Loucy (cell line): ENCODE data around the gene HEBP2.

Source experiments
- H2AFZ ChIP-seq: fragments of 200-600 bp; sonication (generic); 2 replicates; pipeline ENCODE4 v1.6.0; 2016; ENCODE audit warnings: antibody characterized with exemption, mild to moderate bottlenecking, low read length, moderate library complexity
- H3F3A ChIP-seq: fragments of 200-600 bp; 2 replicates; pipeline ENCODE4 v1.6.0; 2016; ENCODE audit warnings: antibody characterized with exemption, low read depth, mild to moderate bottlenecking
- H3K27me3 ChIP-seq: fragments of 200-600 bp; sonication (generic); 2 replicates; pipeline ENCODE4 v1.6.1; 2014; ENCODE audit warnings: low read length, mild to moderate bottlenecking; ENCODE audit not compliant: insufficient read depth, poor library complexity, severe bottlenecking
- H3K36me3 ChIP-seq: fragments of 200-600 bp; sonication (generic); 2 replicates; pipeline ENCODE4 v1.6.1; 2016; ENCODE audit warnings: low read length; ENCODE audit not compliant: insufficient read depth
- H3K4me1 ChIP-seq: fragments of 200-600 bp; sonication (generic); 2 replicates; pipeline ENCODE4 v1.5.1; 2014; ENCODE audit warnings: low read length, mild to moderate bottlenecking; ENCODE audit not compliant: insufficient read depth, poor library complexity, severe bottlenecking
- H3K4me2 ChIP-seq: fragments of 200-600 bp; sonication (generic); 2 replicates; pipeline ENCODE4 v1.6.0; 2014; ENCODE audit warnings: antibody characterized with exemption, low read length, low read depth, mild to moderate bottlenecking; ENCODE audit not compliant: poor library complexity, severe bottlenecking
- H3K4me3 ChIP-seq: fragments of 200-600 bp; sonication (generic); 2 replicates; pipeline ENCODE4 v1.5.1; 2014; ENCODE audit warnings: low read length, mild to moderate bottlenecking, mixed read lengths; ENCODE audit not compliant: poor library complexity, severe bottlenecking
- H3K79me2 ChIP-seq: fragments of 200-600 bp; sonication (generic); 2 replicates; pipeline ENCODE4 v1.6.1; 2014; ENCODE audit warnings: low read length; ENCODE audit not compliant: insufficient read depth
- H3K9ac ChIP-seq: fragments of 200-600 bp; sonication (generic); 2 replicates; pipeline ENCODE4 v1.6.0; 2014; ENCODE audit warnings: mild to moderate bottlenecking, low read depth, low read length, moderate library complexity; ENCODE audit not compliant: poor library complexity, severe bottlenecking
- H3K9me2 ChIP-seq: fragments of 200-600 bp; sonication (generic); replicated peaks from 2 replicates; pipeline ENCODE4 v1.6.1; 2016; ENCODE audit warnings: low read depth, low read length, mixed read lengths
- H3K9me3 ChIP-seq: fragments of 200-600 bp; sonication (generic); 2 replicates; pipeline ENCODE4 v1.6.1; 2014; ENCODE audit warnings: mild to moderate bottlenecking, antibody characterized with exemption, low read length, low read depth; ENCODE audit not compliant: insufficient read depth
- H4K20me1 ChIP-seq: fragments of 200-600 bp; sonication (generic); 2 replicates; pipeline ENCODE4 v1.6.0; 2014; ENCODE audit warnings: antibody characterized with exemption, low read length, mild to moderate bottlenecking; ENCODE audit not compliant: insufficient read depth, poor library complexity, severe bottlenecking
- EZH2phosphoT487 ChIP-seq: fragments of 200-600 bp; IDR thresholded peaks from 2 replicates; pipeline ENCODE4 v1.6.1; 2018; ENCODE audit warnings: antibody characterized with exemption, mild to moderate bottlenecking, moderate library complexity, borderline replicate concordance
- TF ChIP-seq, protein P1 (sequence below): fragments of 200-600 bp; sonication (generic); conservative IDR thresholded peaks from 2 replicates; pipeline ENCODE4 v1.5.1; 2014; ENCODE audit warnings: mild to moderate bottlenecking, antibody characterized with exemption, low read length

The HEBP2 gene

DNA sequence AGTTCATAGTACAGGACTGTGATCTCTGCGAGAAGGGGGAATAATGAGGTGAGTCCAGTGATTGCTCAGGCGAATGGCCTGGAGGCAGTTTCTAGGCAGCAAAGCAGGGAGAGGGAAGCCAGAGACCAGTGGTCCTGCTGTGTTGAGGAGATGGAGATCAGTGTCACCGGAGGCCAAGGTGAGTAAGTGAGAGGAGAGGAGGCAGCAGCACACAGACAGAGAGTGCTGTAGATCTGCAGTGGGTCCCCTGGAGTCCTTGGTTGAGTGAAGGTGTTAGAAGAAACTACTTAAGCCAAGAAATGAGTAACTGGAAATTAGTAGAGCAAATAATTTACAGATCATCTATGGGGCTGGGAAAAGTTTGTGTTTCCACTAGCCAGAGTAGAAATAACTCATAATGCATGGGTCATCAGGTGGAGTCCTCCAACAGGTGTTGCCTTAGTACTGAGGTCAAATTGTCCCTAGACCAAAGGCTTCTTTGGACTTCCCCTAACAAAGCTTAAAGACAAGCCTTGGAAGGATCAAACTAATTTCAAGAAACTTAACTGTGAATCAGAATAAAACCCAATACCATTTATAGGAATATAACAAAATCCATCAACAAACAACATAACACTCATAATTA is 13.6 kb downstream of the HEBP2 start:
- Histone ChIP-seq H3K79me2 (no peaks in the 10 kb centered on the region), H3F3A (no peaks in the 10 kb centered on the region), H3K4me2 (no peak overlapping the region), H3K27me3 (no peaks in the 10 kb centered on the region), H3K36me3 (peaks cover 6% of the 10 kb centered on the region; the same call in 1 of the 2 replicates), H3K9me3 (no peaks in the 10 kb centered on the region), H3K9me2 (no peaks in the 10 kb centered on the region), H4K20me1 (no peaks in the 10 kb centered on the region), H2AFZ (no peak overlapping the region), H3K9ac (no peak overlapping the region), H3K4me3 (no peak overlapping the region), H3K4me1 (no peaks in the 10 kb centered on the region)
- TF ChIP-seq, protein P1, sequence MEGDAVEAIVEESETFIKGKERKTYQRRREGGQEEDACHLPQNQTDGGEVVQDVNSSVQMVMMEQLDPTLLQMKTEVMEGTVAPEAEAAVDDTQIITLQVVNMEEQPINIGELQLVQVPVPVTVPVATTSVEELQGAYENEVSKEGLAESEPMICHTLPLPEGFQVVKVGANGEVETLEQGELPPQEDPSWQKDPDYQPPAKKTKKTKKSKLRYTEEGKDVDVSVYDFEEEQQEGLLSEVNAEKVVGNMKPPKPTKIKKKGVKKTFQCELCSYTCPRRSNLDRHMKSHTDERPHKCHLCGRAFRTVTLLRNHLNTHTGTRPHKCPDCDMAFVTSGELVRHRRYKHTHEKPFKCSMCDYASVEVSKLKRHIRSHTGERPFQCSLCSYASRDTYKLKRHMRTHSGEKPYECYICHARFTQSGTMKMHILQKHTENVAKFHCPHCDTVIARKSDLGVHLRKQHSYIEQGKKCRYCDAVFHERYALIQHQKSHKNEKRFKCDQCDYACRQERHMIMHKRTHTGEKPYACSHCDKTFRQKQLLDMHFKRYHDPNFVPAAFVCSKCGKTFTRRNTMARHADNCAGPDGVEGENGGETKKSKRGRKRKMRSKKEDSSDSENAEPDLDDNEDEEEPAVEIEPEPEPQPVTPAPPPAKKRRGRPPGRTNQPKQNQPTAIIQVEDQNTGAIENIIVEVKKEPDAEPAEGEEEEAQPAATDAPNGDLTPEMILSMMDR: no peak
- TF ChIP-seq EZH2phosphoT487: no peak

DNA sequence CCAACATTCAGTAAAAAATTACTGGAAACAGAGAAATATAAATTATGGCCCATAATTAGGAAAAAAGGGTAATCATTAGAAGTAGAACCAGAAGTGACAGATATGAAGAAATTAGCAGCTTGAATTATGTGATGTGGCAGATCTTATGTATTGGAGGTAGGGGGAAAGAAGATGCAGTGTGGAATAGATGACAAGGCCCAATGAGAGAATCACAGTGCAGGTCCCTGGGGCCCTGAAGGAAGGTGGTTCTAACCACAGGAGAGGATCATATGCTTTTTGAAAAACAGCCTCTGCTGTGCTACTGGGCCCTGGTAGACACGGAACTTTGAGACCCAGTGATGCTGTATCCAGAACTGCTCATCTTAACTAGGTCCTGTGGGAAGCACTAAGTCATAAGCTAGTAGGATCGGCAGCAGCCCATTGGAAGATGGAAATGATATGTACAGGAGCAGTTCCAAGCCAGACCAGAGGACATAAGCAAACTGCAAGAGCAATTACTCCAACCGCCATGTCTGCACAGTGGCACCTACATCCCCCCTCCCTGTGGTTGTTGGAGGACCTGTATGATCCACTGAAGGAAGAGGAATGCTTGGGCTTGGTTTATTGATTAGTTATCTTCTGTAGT is 14.2 kb downstream of the HEBP2 start:
- Histone ChIP-seq H4K20me1 (no peaks in the 10 kb centered on the region), H3K4me2 (no peak overlapping the region), H3K4me3 (no peak overlapping the region), H3K9ac (no peak overlapping the region), H3K9me3 (no peaks in the 10 kb centered on the region), H3K9me2 (no peaks in the 10 kb centered on the region), H3K27me3 (no peaks in the 10 kb centered on the region), H3K4me1 (peaks cover 3% of the 10 kb centered on the region), H3K79me2 (no peaks in the 10 kb centered on the region), H3K36me3 (no peaks in the 10 kb centered on the region), H3F3A (no peaks in the 10 kb centered on the region), H2AFZ (no peak overlapping the region)
- TF ChIP-seq EZH2phosphoT487: no peak
- TF ChIP-seq, protein P1: no peak

DNA sequence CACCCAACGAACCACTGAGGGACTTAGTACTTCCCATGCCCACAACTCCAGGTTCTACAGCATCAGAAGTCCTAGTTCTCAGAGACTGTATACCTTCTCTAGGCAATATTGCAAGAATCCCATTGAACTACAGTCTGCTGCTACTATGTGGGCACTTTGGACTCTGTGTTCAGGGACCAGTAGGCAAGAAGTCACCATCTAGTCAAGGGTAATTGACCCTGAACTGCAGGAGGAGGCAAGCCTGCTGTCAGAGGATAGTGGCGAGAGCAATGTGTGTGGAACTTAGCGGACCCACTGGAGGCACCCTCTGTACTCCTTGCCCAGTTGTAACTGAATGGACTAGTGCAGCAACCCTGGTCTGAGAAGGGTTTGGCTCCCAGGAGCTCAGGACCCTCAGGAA is 15.7 kb downstream of the HEBP2 start:
- Histone ChIP-seq H3K4me3 (no peak overlapping the region), H3K36me3 (no peaks in the 10 kb centered on the region), H2AFZ (no peak overlapping the region), H3K27me3 (no peaks in the 10 kb centered on the region), H3K9ac (no peak overlapping the region), H3K79me2 (no peaks in the 10 kb centered on the region), H3K4me2 (no peak overlapping the region), H3K4me1 (peaks cover 3% of the 10 kb centered on the region), H4K20me1 (no peaks in the 10 kb centered on the region), H3F3A (no peaks in the 10 kb centered on the region), H3K9me2 (no peaks in the 10 kb centered on the region), H3K9me3 (no peaks in the 10 kb centered on the region)
- TF ChIP-seq, protein P1: no peak
- no peak for TF ChIP-seq EZH2phosphoT487
